SK-N-SH (cell line): ENCODE results near the gene ANO4. TPM values are rescaled to one million over a fixed set of nuclear protein-coding genes. Genes with fewer than 3 reads are reported as not detected.
"Not testable (repeated sequence)": the region's sequence is repeated elsewhere in the genome, so short reads cannot be mapped to it uniquely, and the experiment has no call there.

Experiments
- CTCF ChIA-PET: fragments of 300-600, 350-600 bp; formaldehyde crosslinking; extraction: SDS; loops from one replicate; lab custom pipeline; 2021; lab: Yijun Ruan, JAX
- POLR2A ChIA-PET: fragments of 350-600 bp; sonication (Branson Sonifier 250); formaldehyde crosslinking; extraction: SDS; loops from one replicate; lab custom pipeline; 2020; ENCODE audit warnings: antibody characterized with exemption, inconsistent platforms; lab: Yijun Ruan, JAX
- DNase-seq: peaks from one replicate; pipeline ENCODE4 v3.0.0; 2012
- H2AFZ ChIP-seq: fragments of 200-600 bp; sonication (generic); 2 replicates; pipeline ENCODE4 v1.8.1; 2016; ENCODE audit warnings: antibody characterized with exemption, mild to moderate bottlenecking, low read depth
- H3F3A ChIP-seq: fragments of 200-600 bp; sonication (generic); replicated peaks from 2 replicates; pipeline ENCODE3; 2016; ENCODE audit warnings: antibody characterized with exemption, mild to moderate bottlenecking; ENCODE audit not compliant: insufficient read depth
- H3K27ac ChIP-seq, 2 experiments: fragments of 200-500 bp in 1 of 2; fragments of 200-600 bp in 1 of 2; sonication (Bioruptor generic) in 1 of 2; sonication (generic), shearing (Covaris generic) in 1 of 2; 2 replicates each; pipeline versions ENCODE4 v1.5.1 to v1.6.1; 2014 to 2016; ENCODE audit warnings: low read depth in 2 of 2, inconsistent platforms in 1 of 2, low read length in 1 of 2, mild to moderate bottlenecking in 1 of 2, mixed read lengths in 1 of 2
- H3K27me3 ChIP-seq: fragments of 200-600 bp; sonication (generic), shearing (Covaris generic); 2 replicates; pipeline ENCODE4 v1.6.1; 2016; ENCODE audit warnings: mixed run types; ENCODE audit not compliant: insufficient read depth
- H3K36me3 ChIP-seq, 2 experiments: fragments of 200-500 bp in 1 of 2; fragments of 200-600 bp in 1 of 2; sonication (Bioruptor generic) in 1 of 2; sonication (generic) in 1 of 2; replicated peaks in 1 of 2; 2 replicates each; pipeline versions ENCODE3 to v1.5.1; 2014 to 2016; ENCODE audit warnings: low read length in 1 of 2, mild to moderate bottlenecking in 1 of 2; ENCODE audit not compliant: insufficient read depth in 2 of 2, control insufficient read depth in 1 of 2
- H3K4me1 ChIP-seq, 2 experiments: fragments of 200-500 bp in 1 of 2; fragments of 200-600 bp in 1 of 2; sonication (Bioruptor generic) in 1 of 2; sonication (generic), shearing (Covaris generic) in 1 of 2; 2 replicates each; pipeline versions ENCODE4 v1.5.1 to v1.6.1; 2014 to 2016; ENCODE audit warnings: low read depth in 1 of 2, low read length in 1 of 2, mixed run types in 1 of 2; ENCODE audit not compliant: insufficient read depth in 2 of 2, control insufficient read depth in 1 of 2
- H3K4me2 ChIP-seq: fragments of 200-600 bp; sonication (generic), shearing (Covaris generic); 2 replicates; pipeline ENCODE4 v1.6.1; 2017; ENCODE audit warnings: mixed run types
- H3K4me3 ChIP-seq, 2 experiments: fragments of 200-500 bp in 1 of 2; fragments of 200-600 bp in 1 of 2; sonication (Bioruptor generic) in 1 of 2; sonication (generic), shearing (Covaris generic) in 1 of 2; 2 replicates each; pipeline versions ENCODE4 v1.5.1 to v1.8.1; 2014 to 2016; ENCODE audit warnings: low read depth in 2 of 2, inconsistent platforms in 1 of 2, low read length in 1 of 2, mild to moderate bottlenecking in 1 of 2, mixed read lengths in 1 of 2, moderate library complexity in 1 of 2
- H3K79me2 ChIP-seq: fragments of 200-600 bp; sonication (generic); 2 replicates; pipeline ENCODE4 v1.8.1; 2017; ENCODE audit warnings: mild to moderate bottlenecking; ENCODE audit not compliant: insufficient read depth
- H3K9ac ChIP-seq: fragments of 200-600 bp; sonication (generic); 2 replicates; pipeline ENCODE4 v1.6.1; 2017; ENCODE audit warnings: mixed run types
- H3K9me2 ChIP-seq: fragments of 200-600 bp; sonication (generic); 2 replicates; pipeline ENCODE4 v1.6.1; 2017; ENCODE audit warnings: mixed run types
- H3K9me3 ChIP-seq: fragments of 200-600 bp; sonication (generic); 2 replicates; pipeline ENCODE4 v1.6.1; 2017; ENCODE audit warnings: mixed run types, mild to moderate bottlenecking, moderate library complexity
- H4K20me1 ChIP-seq: fragments of 200-600 bp; sonication (generic); 2 replicates; pipeline ENCODE4 v1.6.1; 2017; ENCODE audit warnings: mild to moderate bottlenecking, mixed run types; ENCODE audit not compliant: insufficient read depth
- CHD2 ChIP-seq: fragments of 150-350 bp; IDR thresholded peaks from 2 replicates; pipeline ENCODE4 v1.6.1; 2018; ENCODE audit warnings: low read length; ENCODE audit not compliant: partially characterized antibody
- EZH2phosphoT487 ChIP-seq: fragments of 200-600 bp; sonication (generic); IDR thresholded peaks from 2 replicates; pipeline ENCODE4 v1.6.1; 2017; ENCODE audit warnings: low read depth, mixed run types, mild to moderate bottlenecking, antibody characterized with exemption, moderate library complexity, borderline replicate concordance
- FOXM1 ChIP-seq: IDR thresholded peaks from 2 replicates; pipeline ENCODE4 v1.4.0; 2012; ENCODE audit warnings: low read depth, mild to moderate bottlenecking
- GABPA ChIP-seq: IDR thresholded peaks from 2 replicates; pipeline ENCODE4 v1.4.0; 2012; ENCODE audit warnings: low read depth, mild to moderate bottlenecking
- IRF3 ChIP-seq: fragments of 150-350 bp; IDR thresholded peaks from 2 replicates; pipeline ENCODE4 v1.6.1; 2016; ENCODE audit warnings: mild to moderate bottlenecking, low read depth, low read length
- NFIC ChIP-seq: IDR thresholded peaks from 2 replicates; pipeline ENCODE4 v1.4.0; 2012; ENCODE audit warnings: borderline replicate concordance
- POLR2AphosphoS5 ChIP-seq: IDR thresholded peaks from 2 replicates; pipeline ENCODE4 v1.6.1; 2012; ENCODE audit warnings: low read depth, low read length
- REST ChIP-seq: IDR thresholded peaks from 2 replicates; pipeline ENCODE4 v1.6.1; 2012; ENCODE audit warnings: mild to moderate bottlenecking, low read depth, low read length, moderate library complexity
- SIN3A ChIP-seq: IDR thresholded peaks from 2 replicates; pipeline ENCODE4 v1.6.1; 2012; ENCODE audit warnings: low read depth, mild to moderate bottlenecking, low read length, moderate library complexity, borderline replicate concordance
- TCF12 ChIP-seq: IDR thresholded peaks from 2 replicates; pipeline ENCODE4 v1.4.0; 2012
- TEAD4 ChIP-seq: IDR thresholded peaks from 2 replicates; pipeline ENCODE4 v1.4.0; 2012; ENCODE audit warnings: mild to moderate bottlenecking, borderline replicate concordance; ENCODE audit not compliant: insufficient read depth
- WGBS: methylation state at CpG from one replicate; pipeline ENCODE4 v1.1.6; 2017; ENCODE audit warnings: low lambda C conversion rate; 5-methylcytosine and 5-hydroxymethylcytosine counted together
- polyA plus RNA-seq, 3 experiments: library from polyadenylated mRNA; depleted of rRNA; stranded (reverse); fragments of >200 nt; gene quantifications; 2 replicates each; pipeline ENCODE4 v1.2.3, GENCODE V29; 2012
- TF ChIP-seq, protein P1 (sequence below): IDR thresholded peaks from 2 replicates; pipeline ENCODE4 v1.4.0; 2012; ENCODE audit warnings: low read depth

Gene ANO4
- polyA plus RNA-seq, 1 of the 3 experiments (the other 2 are of a cell fraction): 9.4 TPM

GRCh38 chr12:101053203-101053602 lies 258.6 kb downstream of the ANO4 start (continued):
- no peak for TF ChIP-seq IRF3

DNA sequence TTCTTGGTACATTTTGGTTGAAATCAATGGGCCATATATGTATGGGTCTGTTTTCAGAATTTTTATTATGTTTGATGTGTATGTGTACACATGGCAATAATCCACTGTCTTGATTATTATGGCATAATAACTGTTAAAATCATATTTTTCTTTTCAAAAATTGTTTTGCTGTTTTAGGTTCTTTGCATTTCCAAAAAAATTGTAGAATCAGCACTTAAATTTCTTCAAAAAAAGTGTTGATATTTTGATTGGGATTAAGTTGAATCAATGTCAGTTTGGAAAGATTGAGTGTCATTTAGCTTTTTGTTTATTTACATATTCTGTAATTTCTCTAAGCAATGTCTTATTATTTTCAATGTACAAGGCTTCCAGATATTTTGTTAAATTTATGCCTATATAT lies 261.4 kb downstream of the ANO4 start:
- Histone ChIP-seq H3K9ac (no peak overlapping the region), H3K36me3 (no peaks in the 10 kb centered on the region), H4K20me1 (no peaks in the 10 kb centered on the region), H3K9me2 (0 out of 2 replicates have a peak, but pooled peaks cover 3% of the 10 kb centered on the region), H3K4me2 (no peak overlapping the region), H3K9me3 (peaks cover 4% of the 10 kb centered on the region; the same call in 1 of the 2 replicates), H3F3A (peaks cover 17% of the 10 kb centered on the region), H3K27me3 (no peaks in the 10 kb centered on the region), H3K27ac (no peak overlapping the region), H3K79me2 (no peaks in the 10 kb centered on the region), H3K4me3 (no peak overlapping the region), H3K4me1 (peaks cover 0 to 7% of the 10 kb centered on the region in 2 experiments; a peak in 3 of 4 replicates), H2AFZ (no peak overlapping the region)
- ChIA-PET CTCF (no interaction called here), POLR2A (no interaction called here)
- no peak for DNase-seq
- no peak for TF ChIP-seq EZH2phosphoT487
- TF ChIP-seq, protein P1, sequence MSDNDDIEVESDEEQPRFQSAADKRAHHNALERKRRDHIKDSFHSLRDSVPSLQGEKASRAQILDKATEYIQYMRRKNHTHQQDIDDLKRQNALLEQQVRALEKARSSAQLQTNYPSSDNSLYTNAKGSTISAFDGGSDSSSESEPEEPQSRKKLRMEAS: no peak
- no peak for TF ChIP-seq NFIC
- no peak for TF ChIP-seq GABPA
- TF ChIP-seq SIN3A: no peak
- no peak for TF ChIP-seq CHD2
- TF ChIP-seq POLR2AphosphoS5: no peak
- TF ChIP-seq TCF12: no peak
- TF ChIP-seq TEAD4: no peak
- no peak for TF ChIP-seq FOXM1
- no peak for TF ChIP-seq REST

DNA sequence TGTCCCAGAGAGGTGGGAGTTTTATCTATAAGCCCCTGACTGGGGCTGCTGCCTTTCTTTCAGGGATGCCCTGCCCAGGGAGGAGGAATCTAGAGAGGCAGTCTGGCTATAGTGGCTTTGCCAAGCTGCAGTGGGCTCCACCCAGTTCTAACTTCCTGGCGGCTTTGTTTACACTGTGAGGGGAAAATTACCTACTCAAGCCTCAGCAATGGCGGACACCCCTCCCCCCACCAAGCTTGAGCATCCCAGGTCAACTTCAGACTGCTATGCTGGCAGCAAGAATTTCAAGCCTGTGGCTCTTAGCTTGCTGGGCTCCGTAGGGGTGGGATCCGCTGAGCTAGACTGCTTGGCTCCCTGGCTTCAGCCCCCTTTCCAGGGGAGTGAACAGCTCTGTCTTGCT lies 267.9 kb downstream of the ANO4 start:
- H3K36me3 ChIP-seq, H3K27ac ChIP-seq, DNase-seq, H3K4me3 ChIP-seq, H3K9me3 ChIP-seq, POLR2A ChIA-PET, H3K4me2 ChIP-seq, H3F3A ChIP-seq, H3K79me2 ChIP-seq, CTCF ChIA-PET, H2AFZ ChIP-seq, H3K9me2 ChIP-seq, H4K20me1 ChIP-seq, H3K27me3 ChIP-seq, H3K4me1 ChIP-seq, H3K9ac ChIP-seq: not testable (repeated sequence)
- WGBS: 60% methylated on average over 1 of the region's 4 CpGs
